AG09309 (cell line): ENCODE measurements around the gene DMGDH.
A peak's percentile ranks its signal among the peaks of the same experiment; 100 is the strongest.

Experiments used
- DNase-seq: peaks from one replicate; pipeline ENCODE4 v3.0.0-alpha.2; 2010; ENCODE audit warnings: low read depth
- H3K4me3 ChIP-seq: 2 replicates; pipeline ENCODE4 v1.5.1; 2011; ENCODE audit warnings: mild to moderate bottlenecking, low read depth, low read length, moderate library complexity; ENCODE audit not compliant: control insufficient read depth
- CTCF ChIP-seq: IDR thresholded peaks from 2 replicates; pipeline ENCODE4 v1.5.1; 2011; ENCODE audit warnings: mild to moderate bottlenecking, low read depth, low read length, inconsistent platforms; ENCODE audit not compliant: insufficient read depth, control insufficient read depth; ENCODE audit errors: missing control alignments

DMGDH gene

GRCh38 chr5:79022771-79023170, 46.7 kb downstream of the DMGDH start:
- DNase-seq: no peak
- H3K4me3 ChIP-seq: no peak overlapping the region
- TF ChIP-seq CTCF: no peak

DNA sequence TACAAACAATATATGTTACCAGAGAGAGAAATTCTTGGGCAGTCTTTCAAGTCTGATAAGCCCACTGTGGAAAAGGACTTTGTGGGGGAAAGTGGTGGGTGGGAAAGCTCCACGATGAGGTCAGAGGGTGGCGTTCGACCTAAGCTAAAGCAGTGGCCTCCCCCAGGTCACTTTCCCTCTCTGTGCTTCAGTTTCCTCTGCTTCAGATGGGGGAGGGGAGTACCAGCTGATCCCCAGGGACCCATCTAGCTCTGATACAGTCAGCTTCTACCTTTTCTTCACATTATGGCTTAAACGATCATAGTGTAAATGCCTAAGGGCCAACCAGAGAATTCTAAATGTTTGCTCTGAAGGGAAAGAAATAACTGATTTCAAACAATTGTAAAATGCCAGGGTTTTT, 47.7 kb downstream of the DMGDH start:
- DNase-seq: no peak
- H3K4me3 ChIP-seq: no peak overlapping the region
- TF ChIP-seq CTCF: no peak

- peak overlapping the region; percentile 14 for H3K4me3 ChIP-seq
- DNase-seq: peak; percentile 34
- peak; percentile 89 for TF ChIP-seq CTCF
Observed at GRCh38 chr5:79020861-79021561, 48.5 kb downstream of the DMGDH start.

- no peak for DNase-seq
- TF ChIP-seq CTCF: no peak
- no peak overlapping the region for H3K4me3 ChIP-seq
Observed at GRCh38 chr5:79014631-79015030, 54.8 kb downstream of the DMGDH start.

GRCh38 chr5:79011869-79012268, 57.6 kb downstream of the DMGDH start:
- H3K4me3 ChIP-seq: no peak overlapping the region
- DNase-seq: no peak
- no peak for TF ChIP-seq CTCF

- no peak overlapping the region for H3K4me3 ChIP-seq
- peak; percentile 82 for DNase-seq
- peak; percentile 28 for TF ChIP-seq CTCF
Observed at GRCh38 chr5:79011219-79011836, 58.1 kb downstream of the DMGDH start.
